Measurements from ENCODE around the gene LPCAT1.
"Not testable (repeated sequence)": the region's sequence is repeated elsewhere in the genome, so short reads cannot be mapped to it uniquely, and the experiment has no call there.

GRCh38 chr5:1459435-1459834 is 64.3 kb downstream of the LPCAT1 start:
- TF ChIP-seq CTCF, POLR2A (IDR thresholded peaks at IDR 0.05): not testable (repeated sequence)

Data from breast epithelium (tissue), 3 donors.